ENCODE data around the gene FBXL14. TPM values are rescaled to one million over a fixed set of nuclear protein-coding genes. Genes with fewer than 3 reads are reported as not detected.
A peak's percentile ranks its signal among the peaks of the same experiment; 100 is the strongest.
"Not testable (repeated sequence)": the region's sequence is repeated elsewhere in the genome, so short reads cannot be mapped to it uniquely, and the experiment has no call there.

FBXL14 gene
- total RNA-seq, 1 experiment from 2014 or later: 15.3 TPM

DNA sequence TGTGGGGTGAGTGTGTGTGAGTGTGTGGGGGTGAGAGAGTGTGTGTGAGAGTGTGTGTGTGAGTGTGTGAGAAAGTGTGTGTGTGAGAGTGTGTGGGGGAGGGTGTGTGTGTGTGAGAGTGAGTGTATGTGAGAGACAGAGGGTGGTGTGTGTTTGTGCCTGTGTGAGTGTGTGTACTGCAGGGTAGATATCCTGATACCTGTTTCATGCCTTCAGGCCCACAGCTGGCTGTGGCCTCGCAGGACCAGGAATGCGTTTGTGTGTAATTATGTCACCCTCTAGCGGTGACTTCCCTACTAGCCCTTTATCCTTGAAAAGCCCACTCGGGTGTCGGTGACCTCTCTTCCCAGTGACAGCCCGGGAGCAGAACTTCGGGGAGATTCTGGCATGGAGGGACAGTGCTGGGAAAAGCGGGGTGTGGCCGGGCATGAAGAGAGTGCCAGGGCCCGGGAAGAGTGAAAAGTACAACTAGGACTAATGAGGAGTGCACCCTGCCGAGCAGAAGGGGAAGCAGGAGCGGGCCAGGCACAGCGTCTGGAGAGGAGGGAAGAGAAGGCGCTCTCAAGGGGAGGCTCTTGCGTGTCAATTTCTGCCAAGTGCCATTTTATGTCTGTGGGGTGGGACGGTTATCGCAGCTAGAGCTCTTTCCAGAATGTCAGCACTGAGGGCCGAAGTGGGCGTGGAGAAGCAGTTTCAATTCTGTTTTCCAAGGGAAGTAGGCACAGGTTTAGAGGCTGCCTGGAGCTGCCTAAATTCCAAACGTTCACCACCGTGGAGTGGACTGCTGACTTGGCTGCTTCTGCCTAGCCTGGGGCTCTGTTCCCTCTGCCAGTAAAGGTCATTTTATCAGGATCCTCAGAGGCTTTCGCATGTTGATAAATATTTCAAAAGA, 11.0 kb upstream of the FBXL14 start:
- DNase-seq (ENCODE audit: low read depth, low spot score): peak; percentile 89
- in situ Hi-C loops (cut with HindIII; ENCODE audit: low pct_unique_long_range_greater_than_20kb, low sequenced_read_pairs): no loop called here

DNA sequence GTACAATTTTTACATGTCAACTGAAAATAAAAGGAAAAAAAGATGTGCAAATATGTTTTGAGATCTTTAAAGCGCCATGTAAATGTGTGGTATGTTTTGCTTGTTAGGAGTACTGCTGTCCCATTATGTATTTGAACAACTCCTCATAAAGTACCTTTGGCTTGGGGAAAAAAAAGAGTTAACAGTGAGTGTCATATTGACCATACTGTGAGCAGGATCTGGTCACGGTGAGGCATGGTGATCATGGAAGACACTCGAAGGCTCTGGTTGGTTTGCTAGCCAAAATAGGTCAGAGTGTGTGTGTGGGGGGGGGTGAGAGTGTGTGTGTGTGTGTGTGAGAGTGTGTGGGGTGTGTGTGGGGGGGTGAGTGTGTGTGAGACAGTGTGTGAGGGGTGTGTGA, 10.1 kb upstream of the FBXL14 start:
- DNase-seq (ENCODE audit: low read depth, low spot score): no peak
- in situ Hi-C loops (cut with HindIII; ENCODE audit: low pct_unique_long_range_greater_than_20kb, low sequenced_read_pairs): no loop called here

DNA sequence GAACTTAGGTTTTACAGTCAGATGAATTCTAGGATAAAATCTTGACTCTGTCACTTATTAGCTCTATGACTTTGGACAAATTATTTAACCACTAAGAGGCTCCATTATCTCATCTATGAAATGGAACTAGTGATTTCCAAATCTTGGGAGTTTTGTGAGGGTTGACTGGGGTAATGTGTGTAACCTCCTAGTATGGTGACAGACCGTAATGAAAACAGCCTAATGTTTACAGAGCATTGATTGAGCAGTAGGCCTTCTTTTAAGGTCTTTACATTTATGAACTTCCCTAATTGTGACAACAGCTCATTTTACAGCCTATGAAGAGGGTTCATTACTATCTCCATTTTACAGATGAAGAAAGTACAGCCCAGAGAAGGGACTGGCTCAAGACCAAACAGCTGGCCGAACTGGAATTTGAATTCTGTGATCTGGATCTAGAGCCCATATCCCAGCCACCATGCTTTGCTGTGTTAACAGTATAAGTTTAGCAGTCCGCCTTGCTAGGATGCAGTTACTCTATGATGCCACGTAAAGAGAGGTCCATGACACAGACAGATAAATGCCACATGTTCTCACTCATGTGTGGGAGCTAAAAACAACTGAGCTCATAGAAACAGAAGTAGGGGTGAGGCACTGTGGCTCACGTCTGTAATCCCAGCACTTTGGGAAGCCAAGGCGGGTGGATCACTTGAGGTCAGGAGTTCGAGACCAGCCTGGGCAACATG, 9.1 kb upstream of the FBXL14 start:
- in situ Hi-C loops (cut with HindIII; ENCODE audit: low pct_unique_long_range_greater_than_20kb, low sequenced_read_pairs): no loop called here
- DNase-seq (ENCODE audit: low read depth, low spot score): no peak

DNA sequence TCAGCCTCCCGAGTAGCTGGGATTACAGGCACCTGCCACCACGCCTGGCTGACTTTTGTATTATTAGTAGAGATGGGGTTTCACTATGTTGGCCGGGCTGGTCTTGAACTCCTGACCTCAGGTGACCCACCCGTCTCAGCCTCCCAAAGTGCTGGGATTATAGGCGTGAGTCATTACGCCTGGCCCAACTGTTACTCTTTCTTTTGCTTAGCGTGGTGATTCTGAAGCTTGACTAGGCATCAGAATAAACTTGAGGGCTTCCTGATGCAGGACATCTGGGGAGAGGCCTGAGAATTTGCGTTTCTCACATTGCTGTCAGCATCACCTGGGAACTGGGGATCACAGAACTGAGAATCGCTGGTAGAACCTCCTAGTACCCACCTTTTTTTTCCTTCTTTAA, 8.3 kb upstream of the FBXL14 start:
- in situ Hi-C loops (cut with HindIII; ENCODE audit: low pct_unique_long_range_greater_than_20kb, low sequenced_read_pairs); DNase-seq (ENCODE audit: low read depth, low spot score): not testable (repeated sequence)

DNA sequence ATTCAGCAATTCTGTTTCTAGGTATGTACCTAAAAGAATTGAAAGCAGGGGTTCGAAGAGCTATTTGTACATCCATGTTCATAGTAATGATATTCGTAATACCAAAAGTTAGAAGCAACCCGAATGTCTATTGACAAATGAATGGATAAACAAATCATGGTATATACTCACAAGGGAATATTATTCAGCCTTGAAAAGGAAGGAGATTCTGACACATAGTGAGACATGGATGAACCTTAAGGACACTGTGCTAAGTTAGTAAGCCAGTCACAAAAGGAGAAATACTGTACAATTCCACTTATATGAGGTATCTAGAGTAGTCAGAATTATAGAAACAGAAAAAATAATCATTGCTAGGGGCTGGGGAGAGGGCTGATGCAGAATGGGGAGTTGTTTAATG, 4.4 kb upstream of the FBXL14 start:
- DNase-seq (ENCODE audit: low read depth, low spot score): no peak

DNA sequence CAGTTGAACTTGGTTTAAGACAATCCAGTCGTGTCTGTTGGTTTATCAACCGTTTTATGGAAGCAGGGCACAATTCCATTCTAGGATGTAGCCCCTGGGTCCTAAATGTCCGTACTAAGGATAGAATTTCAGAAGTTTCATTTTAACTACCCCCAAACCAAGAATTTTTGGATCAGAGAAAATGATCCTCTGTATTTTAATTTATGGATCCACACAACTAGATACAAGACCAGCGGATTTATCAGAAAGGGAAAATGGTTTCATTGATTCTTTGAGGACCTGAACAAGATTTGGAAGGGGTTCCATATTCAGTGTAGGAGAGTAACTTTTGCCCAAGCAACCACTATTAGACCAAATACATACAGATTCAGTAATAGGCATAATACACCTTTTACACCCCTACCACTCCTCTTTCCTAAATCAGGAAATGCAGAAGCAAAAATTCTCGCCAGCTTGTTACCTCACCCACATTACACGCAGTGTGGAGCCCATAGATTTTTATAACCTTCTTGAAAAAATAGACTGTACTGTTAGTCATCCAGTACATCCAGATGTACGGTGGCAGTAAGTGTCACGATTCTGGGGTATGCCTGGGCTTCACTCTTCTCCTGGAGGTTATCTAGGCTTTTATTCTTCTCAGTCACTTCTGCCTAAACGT, 1.4 kb upstream of the FBXL14 start:
- no peak for DNase-seq (ENCODE audit: low read depth, low spot score)
- in situ Hi-C loops (cut with HindIII; ENCODE audit: low pct_unique_long_range_greater_than_20kb, low sequenced_read_pairs): no loop called here

More for the DNA sequence above, 4.4 kb upstream of the FBXL14 start:
- in situ Hi-C loops (cut with HindIII; ENCODE audit: low pct_unique_long_range_greater_than_20kb, low sequenced_read_pairs): no loop called here

DNA sequence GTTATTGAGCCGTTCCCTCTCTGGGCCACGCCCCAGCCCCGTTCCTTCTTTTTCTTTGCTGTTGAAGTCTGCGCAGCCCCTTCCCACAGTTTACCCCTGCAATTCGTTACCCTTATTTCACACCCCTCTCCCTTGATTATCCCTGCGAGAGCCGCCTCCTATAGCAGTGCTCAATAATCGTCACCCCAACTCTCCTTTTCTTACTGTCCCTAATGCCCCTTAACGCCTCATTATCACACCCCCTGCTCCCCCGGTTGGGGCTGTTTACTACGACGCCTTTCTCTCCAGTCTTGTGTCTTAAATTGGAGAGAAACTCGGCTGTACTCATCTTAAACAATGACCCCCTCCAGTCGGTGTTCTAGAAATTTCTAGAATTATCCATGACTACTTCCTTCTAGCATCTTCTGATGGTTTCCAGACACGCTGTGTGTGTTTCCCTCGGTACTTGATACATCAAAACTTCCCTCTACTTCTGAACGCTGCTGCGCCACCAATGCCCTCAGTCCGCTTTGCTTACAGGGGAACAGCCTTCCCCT, 713 bp upstream of the FBXL14 start:
- in situ Hi-C loops (cut with HindIII; ENCODE audit: low pct_unique_long_range_greater_than_20kb, low sequenced_read_pairs): no loop called here
- no peak for DNase-seq (ENCODE audit: low read depth, low spot score)

DNA sequence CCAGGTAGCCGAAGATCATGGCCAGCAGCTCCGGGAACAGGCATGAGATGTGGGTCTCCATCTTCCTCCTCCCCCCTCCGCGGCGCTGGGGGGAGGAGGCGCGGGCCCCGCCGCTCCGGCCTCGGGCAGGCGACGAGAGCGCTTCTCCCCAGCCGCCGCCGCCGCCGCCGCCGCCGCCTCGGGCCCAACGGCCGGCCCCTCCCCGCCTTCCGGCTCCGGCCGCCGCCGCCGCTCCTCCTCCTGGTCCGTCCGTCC, 448 bp downstream of the FBXL14 start:
- in situ Hi-C loops (cut with HindIII; ENCODE audit: low pct_unique_long_range_greater_than_20kb, low sequenced_read_pairs): no loop called here
- peak; percentile 59 for DNase-seq (ENCODE audit: low read depth, low spot score)

DNA sequence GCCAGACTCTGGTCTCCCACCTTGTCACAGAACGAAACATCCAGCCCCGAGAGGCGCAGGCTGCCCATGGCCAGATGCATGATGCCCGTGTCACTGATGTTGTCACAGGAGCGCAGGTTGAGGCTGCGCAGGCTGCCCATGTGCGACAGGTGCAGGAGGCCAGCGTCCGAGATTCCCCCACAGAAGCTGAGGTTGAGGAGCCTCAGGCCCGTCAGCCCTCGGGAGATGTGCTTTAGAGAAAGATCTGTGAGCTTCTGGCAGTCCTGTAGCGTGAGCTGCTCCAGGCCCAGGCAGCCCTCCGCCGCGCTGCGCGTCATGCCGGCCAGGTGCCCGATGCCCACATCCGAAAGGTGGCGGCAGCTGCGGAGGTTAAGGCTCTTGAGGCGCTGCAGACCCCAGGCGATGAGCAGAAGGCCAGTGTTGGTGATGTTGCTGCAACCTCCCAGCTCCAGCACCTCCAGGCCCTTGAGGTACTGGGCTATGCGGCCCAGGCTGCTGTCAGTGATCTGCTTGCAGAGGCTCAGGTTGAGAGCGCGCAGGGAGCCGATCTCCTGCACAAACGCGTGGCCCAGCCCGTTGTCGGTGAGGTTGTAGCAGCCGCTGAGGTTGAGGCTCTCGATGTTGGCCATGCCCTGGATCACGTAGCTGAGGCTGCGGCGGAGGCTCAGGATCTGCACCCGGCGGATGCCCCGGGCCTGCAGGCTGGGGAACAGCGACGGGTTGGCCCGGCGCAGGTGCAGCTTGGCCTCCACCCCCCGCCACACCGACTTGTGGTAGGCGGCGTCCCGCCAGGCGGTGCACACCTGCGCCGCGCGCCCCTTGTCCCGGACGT, 991 bp downstream of the FBXL14 start:
- in situ Hi-C loops (cut with HindIII; ENCODE audit: low pct_unique_long_range_greater_than_20kb, low sequenced_read_pairs): no loop called here
- no peak for DNase-seq (ENCODE audit: low read depth, low spot score)

DNA sequence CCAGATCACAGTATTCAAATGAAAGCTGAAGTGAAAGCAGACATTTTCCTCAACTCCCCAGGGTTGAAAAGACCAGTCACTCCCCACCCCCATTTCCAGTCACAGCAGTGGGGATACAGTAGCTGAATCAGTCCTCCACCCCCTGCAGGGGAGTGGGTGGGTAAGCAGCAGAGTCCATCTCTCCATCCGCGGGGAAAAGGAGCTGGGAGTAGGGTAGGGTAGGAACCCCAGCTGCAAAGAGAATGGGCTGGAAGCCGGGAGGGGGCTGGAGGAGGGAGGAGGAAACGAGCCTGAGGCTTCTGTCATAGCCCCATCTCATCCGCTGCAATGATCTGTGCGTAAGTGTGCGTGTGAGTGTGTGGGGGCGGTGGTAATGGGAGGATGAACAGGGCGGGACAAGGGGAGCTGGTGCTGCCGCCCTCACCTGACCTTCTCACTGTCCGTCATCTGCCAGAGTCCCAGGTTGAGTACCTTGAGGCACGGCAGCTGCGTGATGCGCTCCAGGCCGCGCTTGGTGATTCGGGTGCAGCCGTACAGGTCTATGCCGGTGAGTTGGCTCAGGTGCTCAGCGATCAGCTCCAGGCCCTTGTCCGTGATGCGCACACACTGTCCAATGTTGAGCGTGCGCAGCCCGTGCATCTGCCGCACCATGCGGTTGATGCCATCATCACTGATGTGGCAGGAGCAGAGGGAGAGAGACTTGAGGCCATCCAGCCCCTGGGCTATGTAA, 1.8 kb downstream of the FBXL14 start:
- in situ Hi-C loops (cut with HindIII; ENCODE audit: low pct_unique_long_range_greater_than_20kb, low sequenced_read_pairs): no loop called here
- DNase-seq (ENCODE audit: low read depth, low spot score): no peak

DNA sequence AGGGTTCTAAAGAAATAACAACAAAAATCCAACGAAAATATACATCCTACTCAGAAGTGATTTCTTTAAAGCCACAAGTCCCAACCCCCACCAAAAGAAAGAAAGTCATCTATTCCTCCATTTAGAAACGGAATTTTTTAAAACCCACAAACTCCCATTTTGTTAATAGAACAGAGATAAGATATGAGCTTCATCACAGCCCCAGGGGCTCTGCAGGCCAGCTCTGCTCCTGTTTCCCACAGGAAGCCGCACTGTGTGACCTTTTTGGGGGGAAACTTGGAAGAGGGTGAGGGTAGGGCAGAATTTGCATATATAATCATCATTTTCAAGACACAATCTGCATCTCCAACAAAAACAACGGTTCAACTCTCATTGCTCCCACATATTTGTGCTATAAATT, 2.8 kb downstream of the FBXL14 start:
- peak; percentile 45 for DNase-seq (ENCODE audit: low read depth, low spot score)
- in situ Hi-C loops (cut with HindIII; ENCODE audit: low pct_unique_long_range_greater_than_20kb, low sequenced_read_pairs): no loop called here

DNA sequence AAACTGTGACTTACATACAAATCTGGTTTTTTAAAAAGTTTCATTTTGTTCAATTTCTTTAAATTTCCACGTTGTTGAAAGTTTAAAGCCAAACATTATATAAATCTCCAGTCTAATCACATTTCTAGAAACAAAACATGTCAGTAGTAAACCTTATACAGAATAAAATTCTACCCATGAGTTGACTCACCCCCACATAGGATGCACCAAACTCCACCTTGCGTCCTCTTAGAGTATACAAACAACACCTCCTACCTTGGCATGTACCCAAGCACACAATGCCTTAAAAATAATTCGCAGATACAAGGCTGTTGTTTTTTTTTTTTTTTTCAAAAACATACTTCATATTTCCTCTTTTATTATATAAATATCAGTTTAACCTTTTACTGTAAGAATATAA, 3.3 kb downstream of the FBXL14 start:
- DNase-seq (ENCODE audit: low read depth, low spot score): no peak
- in situ Hi-C loops (cut with HindIII; ENCODE audit: low pct_unique_long_range_greater_than_20kb, low sequenced_read_pairs): no loop called here

DNA sequence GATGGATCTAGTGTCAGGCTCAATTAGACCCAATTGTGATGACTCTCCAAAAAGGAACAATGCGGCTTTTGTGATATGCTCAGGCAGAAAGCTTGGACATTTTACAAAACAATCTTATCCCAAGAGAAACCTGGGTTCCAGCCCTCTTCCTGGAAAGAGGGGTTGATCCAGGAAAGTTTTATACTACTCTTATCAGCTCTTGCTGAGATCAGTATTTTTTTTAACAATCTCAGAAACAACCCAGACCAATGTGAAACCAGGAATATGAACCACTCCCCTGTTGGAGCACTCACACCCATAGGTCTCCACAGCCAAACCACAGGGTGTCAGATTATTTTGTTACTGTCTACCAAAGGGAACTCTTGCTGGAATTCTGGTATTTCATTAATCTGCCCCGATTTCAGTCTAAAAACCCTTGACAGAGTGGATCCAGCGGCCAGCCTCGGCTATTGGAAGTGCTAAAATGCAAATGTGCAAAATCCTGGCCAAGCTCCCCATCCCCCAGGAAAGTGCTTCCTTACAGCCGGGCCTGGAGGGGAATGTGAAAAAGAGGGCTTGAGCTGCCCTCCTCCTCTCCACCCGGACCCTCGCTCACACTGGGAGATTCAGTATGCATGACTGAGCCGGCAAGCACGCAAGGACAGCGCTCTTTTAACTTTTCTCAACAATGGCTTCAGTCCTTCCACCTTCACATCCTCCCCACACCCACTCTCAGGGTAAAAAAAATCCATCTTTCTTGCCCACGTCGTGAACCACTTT, 4.0 kb downstream of the FBXL14 start:
- in situ Hi-C loops (cut with HindIII; ENCODE audit: low pct_unique_long_range_greater_than_20kb, low sequenced_read_pairs): no loop called here
- no peak for DNase-seq (ENCODE audit: low read depth, low spot score)

DNA sequence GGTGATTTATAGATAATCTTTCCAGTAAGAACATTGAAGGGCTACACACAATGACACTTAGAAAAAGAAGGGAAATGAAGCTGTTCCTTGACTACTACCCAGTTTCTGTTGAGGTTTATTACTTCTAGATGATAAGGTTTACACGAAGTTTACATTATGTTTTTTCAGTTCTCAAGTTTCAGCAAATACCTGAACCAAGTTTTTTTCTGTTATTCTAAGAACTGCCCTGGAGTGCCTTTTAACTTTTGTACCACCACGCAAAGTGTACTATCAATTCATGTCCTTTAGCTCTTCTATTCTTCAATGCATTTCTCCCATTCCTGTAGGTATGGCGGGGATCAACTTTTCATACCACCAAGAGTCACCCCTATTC, 5.8 kb downstream of the FBXL14 start:
- no peak for DNase-seq (ENCODE audit: low read depth, low spot score)
- in situ Hi-C loops (cut with HindIII; ENCODE audit: low pct_unique_long_range_greater_than_20kb, low sequenced_read_pairs): no loop called here

DNA sequence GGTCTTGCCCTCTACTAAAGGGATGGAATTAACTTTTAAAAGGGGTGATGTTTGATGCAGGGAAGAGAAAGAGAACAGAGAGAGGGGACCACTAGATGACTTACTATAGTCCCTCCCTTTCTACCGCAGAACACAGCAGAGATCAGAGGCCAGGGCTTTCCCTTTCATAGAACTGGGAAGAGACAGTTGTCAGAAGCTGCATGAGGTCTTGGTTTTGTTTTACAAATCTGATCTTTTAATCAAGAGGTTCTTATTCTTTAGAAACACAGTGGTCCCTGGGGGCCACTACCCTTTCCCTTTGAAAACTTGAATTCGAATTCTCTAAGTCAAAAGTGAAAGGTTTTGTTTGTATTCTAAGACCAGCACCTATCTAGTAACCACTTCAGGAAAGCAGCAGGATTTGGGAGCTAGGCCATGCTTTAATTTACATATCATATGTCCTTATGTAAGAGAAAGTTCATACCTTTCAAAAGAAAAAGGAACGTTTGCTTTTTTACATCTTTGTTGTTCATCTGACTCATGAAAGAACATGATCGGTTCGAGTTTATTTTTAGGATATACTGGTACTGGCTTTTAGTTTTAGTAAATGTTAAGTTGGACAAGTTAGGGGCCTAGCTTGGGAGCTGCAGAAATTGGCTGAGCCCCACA, 6.3 kb downstream of the FBXL14 start:
- DNase-seq (ENCODE audit: low read depth, low spot score): no peak
- in situ Hi-C loops (cut with HindIII; ENCODE audit: low pct_unique_long_range_greater_than_20kb, low sequenced_read_pairs): no loop called here

DNA sequence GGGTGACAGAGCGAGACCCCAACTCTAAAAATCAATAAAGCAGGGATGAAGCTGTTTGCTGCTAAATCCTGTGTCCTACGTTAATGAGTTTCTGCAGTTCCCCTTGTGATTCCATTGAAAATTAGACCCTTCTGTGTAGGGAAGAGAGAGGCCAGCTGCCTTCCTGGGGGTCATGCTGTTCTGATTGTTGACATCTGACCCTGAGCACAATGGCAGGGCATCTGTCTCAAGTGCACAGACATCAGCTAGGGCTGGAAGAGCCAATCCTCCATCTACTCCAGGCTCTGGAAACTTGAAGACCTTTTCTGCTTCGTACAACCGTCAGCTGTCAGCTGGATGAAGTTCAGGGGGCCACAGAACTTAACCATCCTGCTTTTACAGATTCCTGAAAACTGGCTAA, 10.1 kb downstream of the FBXL14 start:
- in situ Hi-C loops (cut with HindIII; ENCODE audit: low pct_unique_long_range_greater_than_20kb, low sequenced_read_pairs): no loop called here
- DNase-seq (ENCODE audit: low read depth, low spot score): no peak

All from SK-MEL-5 (cell line).